Forelimb muscle (tissue), 1 donor: ENCODE measurements around the gene AFAP1L1. TPM values are rescaled to one million over a fixed set of nuclear protein-coding genes. Genes with fewer than 3 reads are reported as not detected.
A peak's percentile ranks its signal among the peaks of the same experiment; 100 is the strongest.

Source experiments
- DNase-seq: peaks from one replicate; pipeline ENCODE4 v3.0.0-alpha.2; 2013; ENCODE audit warnings: low read depth
- polyA plus RNA-seq: library from polyadenylated mRNA; unstranded; fragments of 120-200 nt; gene quantifications from one replicate; pipeline ENCODE4 v1.2.1, GENCODE V29; 2013; ENCODE audit not compliant: insufficient read length

AFAP1L1 gene
- polyA plus RNA-seq, 1 donor, result 106 TPM

GRCh38 chr5:149284501-149284900 is 12.8 kb downstream of the AFAP1L1 start:
- no peak for DNase-seq

GRCh38 chr5:149285153-149285552 is 13.5 kb downstream of the AFAP1L1 start:
- DNase-seq, result no peak

- DNase-seq, result peak; percentile 24
These were observed 16.8 kb downstream of the AFAP1L1 start for GRCh38 chr5:149288436-149288835.

GRCh38 chr5:149289301-149289700 is 17.6 kb downstream of the AFAP1L1 start:
- no peak for DNase-seq

GRCh38 chr5:149294872-149295829 is 23.5 kb downstream of the AFAP1L1 start:
- no peak for DNase-seq

- no peak for DNase-seq
These were observed 25.8 kb downstream of the AFAP1L1 start for GRCh38 chr5:149297340-149298025.

- no peak for DNase-seq
These were observed 26.5 kb downstream of the AFAP1L1 start for GRCh38 chr5:149298163-149298562.

GRCh38 chr5:149298842-149299404 is 27.3 kb downstream of the AFAP1L1 start:
- DNase-seq, result no peak

- no peak for DNase-seq
These were observed 27.9 kb downstream of the AFAP1L1 start for GRCh38 chr5:149299451-149300054.

- no peak for DNase-seq
These were observed 28.8 kb downstream of the AFAP1L1 start for GRCh38 chr5:149300441-149300840.

- DNase-seq, result no peak
These were observed 29.5 kb downstream of the AFAP1L1 start for GRCh38 chr5:149301049-149301743.

- DNase-seq, result no peak
These were observed 30.2 kb downstream of the AFAP1L1 start for GRCh38 chr5:149301744-149302380.

GRCh38 chr5:149302641-149303040 is 31.0 kb downstream of the AFAP1L1 start:
- no peak for DNase-seq

- no peak for DNase-seq
These were observed 31.6 kb downstream of the AFAP1L1 start for GRCh38 chr5:149303210-149303609.

- DNase-seq, result no peak
These were observed 32.8 kb downstream of the AFAP1L1 start for GRCh38 chr5:149304195-149305078.

GRCh38 chr5:149309354-149309753 is 37.7 kb downstream of the AFAP1L1 start:
- no peak for DNase-seq

- DNase-seq, result no peak
These were observed 38.8 kb downstream of the AFAP1L1 start for GRCh38 chr5:149310488-149310887.

GRCh38 chr5:149310947-149311658 is 39.4 kb downstream of the AFAP1L1 start:
- no peak for DNase-seq

GRCh38 chr5:149313151-149313841 is 41.6 kb downstream of the AFAP1L1 start:
- no peak for DNase-seq
